GM23248 (cell line): ENCODE measurements around the gene RARS2.

ENCODE experiments used
- EZH2 ChIP-seq: fragments of 200-600 bp; sonication (generic); IDR thresholded peaks from 2 replicates; pipeline ENCODE4 v1.6.1; 2018; ENCODE audit warnings: antibody characterized with exemption, mild to moderate bottlenecking; ENCODE audit not compliant: insufficient read depth, poor library complexity, severe bottlenecking
- EZH2phosphoT487 ChIP-seq: fragments of 200-600 bp; sonication (generic); IDR thresholded peaks from 2 replicates; pipeline ENCODE4 v1.6.1; 2018; ENCODE audit warnings: antibody characterized with exemption, moderate library complexity, mild to moderate bottlenecking, low read depth; ENCODE audit not compliant: insufficient read depth

GRCh38 chr6:87590417-87590880, 662 bp upstream of the RARS2 start:
- TF ChIP-seq EZH2 (no peak), EZH2phosphoT487 (no peak)
